Endothelial cell of hepatic sinusoid (primary cell): ENCODE results near the gene CKMT2.

ENCODE experiments used
- in situ Hi-C: cut with HindIII; loops from 2 replicates; pipeline ENCODE4 v1.10.0; 2017; ENCODE audit warnings: low sequenced_read_pairs

CKMT2 gene

DNA sequence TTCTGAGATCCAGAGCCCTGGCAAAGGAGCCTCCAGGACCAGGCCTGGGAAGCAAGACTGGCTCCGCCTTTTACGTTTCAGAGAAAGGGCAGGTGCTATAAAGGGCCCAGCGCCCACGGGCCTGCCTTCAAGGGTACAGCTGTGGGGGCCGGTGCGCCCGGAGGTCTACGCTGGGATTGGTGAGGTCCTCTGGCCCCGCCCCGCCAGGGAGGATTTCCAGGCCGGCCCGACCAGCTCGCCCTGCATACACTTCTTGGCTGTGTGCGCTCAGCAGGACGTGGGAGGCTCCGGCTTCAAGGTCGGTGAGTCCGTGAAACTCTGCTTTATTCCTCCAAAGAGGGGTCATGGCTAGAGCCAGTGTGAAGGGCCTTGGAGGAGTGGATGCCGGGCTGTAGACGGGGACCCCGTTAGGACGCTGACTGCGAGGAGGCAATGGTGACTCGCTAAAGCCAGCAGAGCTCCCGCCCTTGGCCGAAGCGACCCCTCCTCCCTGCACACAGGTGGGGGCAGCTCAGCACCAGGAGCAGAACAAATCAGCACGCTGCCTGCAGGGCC lies at the start of gene CKMT2:
Gene CKMT2, plus strand, starts transcription at position 243 of the 555 bp plus-strand sequence. CDS start 17,811 bp downstream, outside the sequence.
- in situ Hi-C loops = no loop called here

DNA sequence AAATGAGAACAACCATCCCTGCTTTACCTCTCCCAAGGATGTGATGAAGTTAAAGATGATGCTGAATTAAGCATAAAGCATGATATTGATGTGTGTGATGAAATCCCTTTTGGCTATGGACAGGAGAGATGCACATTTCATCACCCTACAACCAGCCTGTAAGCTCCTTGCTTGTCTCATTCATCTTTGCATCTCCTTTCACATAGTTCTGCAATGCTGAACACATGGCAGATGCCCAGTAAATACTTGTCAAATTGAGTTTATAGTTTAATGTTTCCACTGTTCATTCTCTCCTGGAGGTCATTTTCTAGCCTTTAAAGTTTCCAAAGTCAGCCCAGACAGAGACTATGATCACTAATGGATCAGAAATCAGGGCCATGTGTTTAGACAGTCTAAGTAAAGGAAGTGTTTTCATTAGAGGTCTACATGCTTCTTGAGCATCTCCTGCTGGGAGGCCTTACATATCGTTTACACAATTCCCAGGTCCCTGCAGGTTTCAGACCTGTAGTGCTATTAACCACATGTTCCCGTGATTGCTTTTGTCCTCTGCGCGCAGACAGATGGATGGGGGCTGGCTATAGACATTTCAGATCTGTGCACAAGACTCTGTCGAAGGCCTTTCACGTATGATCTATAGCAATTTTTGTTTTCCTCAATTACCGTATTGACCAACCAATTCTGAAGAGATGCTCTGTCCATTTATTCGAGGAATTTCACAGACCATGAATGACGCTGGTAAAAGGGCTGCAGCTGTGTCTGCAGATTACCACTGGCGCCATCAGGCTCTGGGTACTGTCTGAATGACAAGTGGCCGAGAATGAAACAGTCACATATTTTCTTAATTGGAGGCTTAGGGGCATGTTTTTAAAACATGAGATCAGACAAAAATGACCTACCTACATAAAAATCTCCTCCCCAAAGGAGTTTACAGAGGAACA lies 49.0 kb upstream of the CKMT2 start:
- in situ Hi-C loops = no loop called here

GRCh38 chr5:81184749-81185110 lies 48.4 kb upstream of the CKMT2 start:
- in situ Hi-C loops = no loop called here

GRCh38 chr5:81187885-81188284 lies 45.2 kb upstream of the CKMT2 start:
- in situ Hi-C loops = no loop called here

GRCh38 chr5:81188962-81189361 lies 44.2 kb upstream of the CKMT2 start:
- in situ Hi-C loops = no loop called here

- in situ Hi-C loops = no loop called here
Measured at GRCh38 chr5:81189875-81190498, 43.1 kb upstream of the CKMT2 start.

DNA sequence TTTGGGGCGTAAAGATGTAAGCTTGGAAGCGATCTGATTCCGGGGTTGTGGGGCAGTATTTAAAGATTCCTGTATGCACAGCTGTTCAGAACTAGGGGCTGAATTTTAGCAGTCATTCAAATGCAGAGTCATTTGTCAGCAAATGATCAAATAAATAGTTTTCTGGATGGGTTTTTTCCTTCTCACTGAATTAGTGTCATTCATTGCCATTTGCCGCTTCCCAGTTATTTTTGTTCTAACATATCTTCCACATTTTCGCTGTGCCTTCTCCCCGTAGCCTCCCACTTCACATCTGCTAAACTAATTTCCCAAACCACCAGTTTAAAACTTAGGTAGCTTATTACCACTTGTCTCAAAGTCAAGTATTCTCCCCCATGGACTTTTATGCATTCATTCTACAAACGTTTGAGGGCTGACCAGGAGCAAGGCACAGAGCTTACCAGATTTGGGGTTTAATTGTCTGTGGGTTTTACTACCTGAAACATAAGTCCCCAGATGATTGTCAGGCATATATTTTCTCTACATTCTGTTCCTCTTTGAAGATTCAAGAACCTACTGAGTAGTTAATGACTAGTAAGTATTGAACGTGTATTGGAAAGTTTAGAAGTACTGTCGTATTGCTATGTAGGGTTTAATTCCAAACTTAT lies 41.3 kb upstream of the CKMT2 start:
- in situ Hi-C loops = no loop called here

DNA sequence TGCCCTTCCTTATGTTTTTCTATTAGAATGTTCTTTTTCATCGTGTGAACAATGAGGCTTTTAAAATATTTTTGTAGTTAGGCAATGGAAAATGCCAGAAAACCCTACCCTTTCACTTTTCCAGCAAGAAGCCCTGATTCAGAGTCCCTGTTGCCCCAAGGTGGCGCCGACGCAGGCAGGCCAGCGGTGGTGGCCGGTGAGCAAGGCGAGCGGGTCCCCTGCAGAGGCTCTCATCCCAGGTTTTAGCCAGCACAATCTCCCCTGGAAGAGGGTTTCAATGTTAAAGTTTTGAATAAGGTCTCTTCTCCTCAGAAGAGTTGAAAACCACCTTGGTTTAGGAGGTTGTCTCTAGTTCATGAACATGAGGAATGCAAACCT lies 40.8 kb upstream of the CKMT2 start:
- in situ Hi-C loops = no loop called here

DNA sequence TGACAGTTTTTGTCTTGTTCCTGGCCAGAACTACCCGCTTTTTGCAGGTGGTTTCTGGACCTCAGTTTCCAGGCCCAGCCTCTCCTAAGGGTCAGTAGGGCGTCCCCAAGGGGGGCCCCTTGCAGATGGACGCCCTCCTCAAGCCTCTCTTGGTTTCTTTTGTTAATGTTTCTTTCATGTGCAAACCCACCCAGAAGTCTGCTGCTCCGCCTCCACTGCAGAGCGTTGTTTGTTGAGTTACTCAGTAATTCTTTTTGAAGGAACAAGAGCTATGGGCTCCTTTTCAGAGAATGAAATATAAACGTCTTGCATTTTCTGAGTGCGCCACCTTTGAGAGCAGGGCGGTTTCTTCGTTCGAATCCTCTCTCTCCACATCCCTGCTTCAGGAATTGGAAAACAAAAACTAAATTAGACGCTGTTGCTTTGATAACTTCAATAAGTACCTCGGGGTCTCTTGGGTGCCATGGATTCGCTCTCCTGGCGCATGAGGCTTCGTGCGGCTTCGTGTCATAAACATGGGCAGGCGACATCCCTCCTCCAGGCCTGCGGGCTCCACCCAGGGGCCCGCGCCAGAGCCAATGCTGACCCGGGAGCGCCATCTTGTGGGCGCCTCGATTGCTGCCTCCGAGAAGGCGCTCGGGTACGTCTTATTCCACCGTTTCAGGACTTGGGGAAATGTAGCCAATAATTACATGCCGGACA lies 38.3 kb upstream of the CKMT2 start:
- in situ Hi-C loops = no loop called here

DNA sequence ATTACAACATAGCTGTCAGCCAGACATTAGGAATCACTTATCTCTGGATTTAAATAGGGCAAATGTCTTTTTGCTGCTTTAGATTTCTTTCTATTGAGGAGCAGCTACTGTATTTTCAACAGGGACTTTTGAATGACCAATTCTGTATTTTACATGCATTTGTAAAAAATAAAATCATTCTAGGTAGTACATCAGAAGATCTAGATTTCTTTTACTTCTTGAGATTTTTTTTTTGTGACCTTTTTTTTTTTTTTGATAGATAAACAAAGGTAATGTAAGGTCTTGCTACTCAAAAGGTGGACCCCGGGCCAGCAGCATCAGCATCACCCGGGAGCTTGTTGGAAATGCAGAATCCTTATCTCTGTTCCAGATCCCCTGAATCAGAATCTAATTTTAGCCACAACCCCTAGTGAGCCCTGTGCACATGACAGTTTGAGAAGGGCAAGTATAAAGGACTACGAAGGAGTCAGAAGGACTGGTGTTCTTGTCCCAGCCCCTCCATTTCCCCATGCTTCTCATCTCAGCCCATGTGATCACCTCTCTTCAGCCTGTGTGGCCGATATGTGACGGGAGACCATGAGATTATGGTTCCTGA lies 37.7 kb upstream of the CKMT2 start:
- in situ Hi-C loops = no loop called here

- in situ Hi-C loops = no loop called here
Measured at GRCh38 chr5:81202655-81203054, 30.5 kb upstream of the CKMT2 start.

DNA sequence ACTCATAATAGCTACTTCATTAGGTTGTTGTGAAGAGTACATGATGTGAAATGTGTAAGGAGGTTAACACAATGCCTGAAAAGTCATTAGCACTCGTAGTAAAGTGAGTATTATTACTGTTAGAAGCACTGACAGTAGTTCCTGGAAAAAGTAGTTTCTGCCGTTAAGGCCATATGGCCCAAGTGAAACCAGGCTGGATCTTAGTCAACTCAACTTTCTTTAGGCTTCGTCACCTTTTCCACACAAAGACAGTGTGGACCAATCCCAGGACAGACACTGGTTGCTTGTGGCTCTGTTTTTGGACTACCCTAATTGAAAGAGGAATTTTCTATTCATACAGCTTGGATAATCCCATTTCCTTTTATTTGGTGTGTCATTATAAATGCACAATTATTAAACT lies 29.4 kb upstream of the CKMT2 start:
- in situ Hi-C loops = no loop called here

DNA sequence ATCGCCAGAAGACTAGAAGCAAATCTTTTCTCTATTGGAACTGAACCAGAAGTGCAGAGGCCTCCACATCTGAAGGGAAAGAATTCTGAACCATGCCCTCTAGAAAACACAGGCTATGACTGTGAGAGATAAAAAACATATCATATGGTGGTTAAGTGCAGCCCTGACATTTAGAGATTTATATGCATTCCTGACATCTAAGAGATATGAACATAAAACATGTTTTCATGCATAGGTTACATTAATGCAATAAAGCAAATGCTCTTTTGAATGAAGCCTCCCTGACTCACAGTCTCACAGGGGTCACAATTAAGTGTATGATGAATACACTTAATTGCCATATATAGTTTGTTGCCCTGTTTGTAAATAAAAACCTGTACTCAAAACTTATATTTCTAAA lies 28.9 kb upstream of the CKMT2 start:
- in situ Hi-C loops = no loop called here

DNA sequence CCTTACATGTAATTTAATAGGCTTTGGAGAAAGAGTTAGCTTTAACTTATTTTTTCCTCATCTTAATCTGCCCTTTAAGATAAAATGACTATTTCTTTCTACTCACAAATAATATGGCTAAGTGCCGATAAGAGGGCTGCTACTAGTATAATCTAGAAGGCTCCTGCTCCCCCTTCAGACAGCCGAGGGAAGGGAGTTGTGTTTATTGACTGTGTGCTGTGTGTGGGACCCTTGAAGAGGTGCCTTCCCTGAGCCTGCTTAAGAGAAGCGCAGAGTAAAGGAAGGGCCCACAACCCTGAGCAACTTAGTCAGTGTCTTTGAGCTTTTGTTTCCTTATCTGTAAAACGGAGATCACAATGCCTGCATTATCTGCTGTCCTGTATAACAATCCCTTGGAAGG lies 28.1 kb upstream of the CKMT2 start:
- in situ Hi-C loops = no loop called here

DNA sequence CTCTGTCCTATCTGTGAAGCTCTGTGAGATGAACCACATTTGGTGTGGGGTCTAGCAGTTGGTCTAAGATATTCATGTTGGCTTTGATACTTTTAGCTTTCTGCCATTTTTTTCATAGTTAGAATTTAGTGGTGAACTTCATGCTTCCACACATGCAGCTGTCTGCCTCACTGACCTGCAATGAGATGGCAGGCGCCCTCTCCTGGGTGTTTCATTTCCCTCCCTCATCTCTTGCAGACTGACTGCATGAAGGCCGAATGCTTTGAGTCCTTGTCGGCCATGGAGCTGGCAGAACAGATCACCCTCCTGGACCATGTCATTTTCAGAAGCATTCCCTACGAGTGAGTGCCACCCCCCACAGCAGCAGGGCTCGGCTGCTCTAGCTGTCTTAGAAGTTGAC lies 26.1 kb upstream of the CKMT2 start:
- in situ Hi-C loops = no loop called here

- in situ Hi-C loops = no loop called here
Measured at GRCh38 chr5:81208904-81209303, 24.2 kb upstream of the CKMT2 start.

GRCh38 chr5:81209386-81209785 lies 23.7 kb upstream of the CKMT2 start:
- in situ Hi-C loops = no loop called here

DNA sequence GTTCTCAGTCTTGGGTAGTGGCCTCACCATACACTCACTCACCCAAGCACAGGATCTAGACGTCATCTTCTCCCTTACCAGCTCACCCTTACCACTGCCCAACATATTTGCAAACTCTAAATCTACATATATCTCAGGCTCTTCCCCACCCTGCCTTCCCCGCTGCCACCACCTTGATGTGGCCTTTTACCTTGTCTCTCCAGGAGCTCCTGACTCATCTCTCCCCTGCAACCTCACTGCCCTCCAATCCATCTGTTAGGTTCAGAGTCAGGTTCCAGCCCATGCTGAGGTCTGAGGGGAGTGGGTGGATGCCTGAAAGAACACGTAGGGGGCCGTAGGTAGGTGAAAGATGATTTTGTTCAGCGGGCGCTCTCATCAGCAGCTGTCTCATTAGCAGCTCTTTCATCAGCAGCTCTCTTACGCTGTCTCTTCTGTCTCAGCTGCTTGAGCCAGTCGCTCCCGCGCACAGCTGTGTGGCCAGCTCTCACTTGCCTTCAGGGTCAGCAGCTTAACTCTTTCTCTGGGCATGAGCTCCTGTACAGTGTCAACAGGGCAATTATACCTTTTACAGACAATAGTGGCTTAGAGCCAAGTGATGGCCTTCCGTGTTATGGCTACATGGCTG lies 23.1 kb upstream of the CKMT2 start:
- in situ Hi-C loops = no loop called here

- in situ Hi-C loops = no loop called here
Measured at GRCh38 chr5:81212211-81212751, 20.8 kb upstream of the CKMT2 start.

GRCh38 chr5:81213070-81213469 lies 20.1 kb upstream of the CKMT2 start:
- in situ Hi-C loops = no loop called here
